ENCODE results near the gene NUMBL.

The NUMBL gene

GRCh38 chr19:40723661-40724254 lies 33.3 kb upstream of the NUMBL start:
- TF ChIP-seq REST (IDR thresholded peaks at IDR 0.05; ENCODE audit: low read depth) (no peak), TCF12 (IDR thresholded peaks at IDR 0.05; ENCODE audit: low read depth) (no peak), RAD21 (IDR thresholded peaks at IDR 0.05; ENCODE audit: low read depth) (no peak), CEBPB (IDR thresholded peaks at IDR 0.05) (no peak), USF1 (IDR thresholded peaks at IDR 0.05) (no peak), EP300 (IDR thresholded peaks at IDR 0.05; ENCODE audit: borderline replicate concordance) (no peak), YY1 (IDR thresholded peaks at IDR 0.05; ENCODE audit: low read depth) (no peak), FOXM1 (IDR thresholded peaks at IDR 0.05; ENCODE audit: borderline replicate concordance, low read depth) (no peak), EGR1 (IDR thresholded peaks at IDR 0.05) (no peak), ZBTB7A (IDR thresholded peaks at IDR 0.05; ENCODE audit: low read depth) (no peak), TEAD4 (IDR thresholded peaks at IDR 0.05) (no peak), CREB1 (IDR thresholded peaks at IDR 0.05; ENCODE audit: low read depth) (no peak), MAX (IDR thresholded peaks at IDR 0.05) (no peak), TAF1 (IDR thresholded peaks at IDR 0.05; ENCODE audit: low read depth) (no peak), NFIC (IDR thresholded peaks at IDR 0.05) (no peak)

- TF ChIP-seq REST (IDR thresholded peaks at IDR 0.05; ENCODE audit: low read depth) (no peak), TCF12 (IDR thresholded peaks at IDR 0.05; ENCODE audit: low read depth) (no peak), FOXM1 (IDR thresholded peaks at IDR 0.05; ENCODE audit: borderline replicate concordance, low read depth) (no peak), USF1 (IDR thresholded peaks at IDR 0.05) (no peak), NFIC (IDR thresholded peaks at IDR 0.05) (no peak), YY1 (IDR thresholded peaks at IDR 0.05; ENCODE audit: low read depth) (no peak), TAF1 (IDR thresholded peaks at IDR 0.05; ENCODE audit: low read depth) (no peak), TEAD4 (IDR thresholded peaks at IDR 0.05) (no peak), ZBTB7A (IDR thresholded peaks at IDR 0.05; ENCODE audit: low read depth) (no peak), RAD21 (IDR thresholded peaks at IDR 0.05; ENCODE audit: low read depth) (no peak), MAX (IDR thresholded peaks at IDR 0.05) (no peak), EGR1 (IDR thresholded peaks at IDR 0.05) (no peak), CEBPB (IDR thresholded peaks at IDR 0.05) (no peak), CREB1 (IDR thresholded peaks at IDR 0.05; ENCODE audit: low read depth) (no peak), EP300 (IDR thresholded peaks at IDR 0.05; ENCODE audit: borderline replicate concordance) (no peak)
Observed at GRCh38 chr19:40721936-40722661, 31.6 kb upstream of the NUMBL start.

GRCh38 chr19:40721140-40721486 lies 30.7 kb upstream of the NUMBL start:
- TF ChIP-seq TAF1 (IDR thresholded peaks at IDR 0.05; ENCODE audit: low read depth) (no peak), TEAD4 (IDR thresholded peaks at IDR 0.05) (no peak), ZBTB7A (IDR thresholded peaks at IDR 0.05; ENCODE audit: low read depth) (no peak), EP300 (IDR thresholded peaks at IDR 0.05; ENCODE audit: borderline replicate concordance) (no peak), MAX (IDR thresholded peaks at IDR 0.05) (no peak)

GRCh38 chr19:40719414-40719894 lies 29.0 kb upstream of the NUMBL start:
- TF ChIP-seq MAX (IDR thresholded peaks at IDR 0.05) = no peak
- no peak for TF ChIP-seq EGR1 (IDR thresholded peaks at IDR 0.05)
- TF ChIP-seq USF1 (IDR thresholded peaks at IDR 0.05) = no peak
- TF ChIP-seq YY1 (IDR thresholded peaks at IDR 0.05; ENCODE audit: low read depth) = no peak
- TF ChIP-seq ZBTB7A (IDR thresholded peaks at IDR 0.05; ENCODE audit: low read depth) = no peak
- no peak for TF ChIP-seq TAF1 (IDR thresholded peaks at IDR 0.05; ENCODE audit: low read depth)
- TF ChIP-seq TCF12 (IDR thresholded peaks at IDR 0.05; ENCODE audit: low read depth) = no peak
- no peak for TF ChIP-seq CEBPB (IDR thresholded peaks at IDR 0.05)
- TF ChIP-seq EP300 (IDR thresholded peaks at IDR 0.05; ENCODE audit: borderline replicate concordance) = no peak
